Heart right ventricle (tissue), 16 donors: ENCODE measurements around the gene CACNA2D1. TPM values are rescaled to one million over a fixed set of nuclear protein-coding genes. Genes with fewer than 3 reads are reported as not detected.

Experiments
- ATAC-seq, 8 donors: fragments of 200-7000 bp; cut with Tn5 transposase; one replicate each; pipeline ENCODE4 v1.9.1; 2020; ENCODE audit warnings: mild to moderate bottlenecking in 8 of 8, moderate library complexity in 8 of 8, moderate number of reproducible peaks in 1 of 8
- DNase-seq, 2 donors: peaks; one replicate each; pipeline ENCODE4 v3.0.0-alpha.2; 2020
- H3K27ac ChIP-seq, 10 donors: fragments of 200-600 bp; sonication (generic) in 2 of 10; one replicate each; pipeline versions ENCODE4 v1.5.0 to v1.8.0; 2020 to 2022; ENCODE audit warnings: mild to moderate bottlenecking in 3 of 10
- H3K27me3 ChIP-seq, 7 donors: fragments of 200-600 bp; one replicate each; pipeline ENCODE4 v1.8.0; 2021 to 2022; ENCODE audit warnings: mild to moderate bottlenecking in 2 of 7
- H3K36me3 ChIP-seq, 9 donors: fragments of 200-600 bp; sonication (generic) in 1 of 9; one replicate each; pipeline versions ENCODE4 v1.5.0 to v1.8.0; 2020 to 2022; ENCODE audit warnings: mild to moderate bottlenecking in 2 of 9
- H3K4me1 ChIP-seq, 9 donors: fragments of 200-600 bp; sonication (generic) in 1 of 9; one replicate each; pipeline versions ENCODE4 v1.5.0 to v1.8.0; 2020 to 2022; ENCODE audit warnings: mild to moderate bottlenecking in 4 of 9
- H3K4me3 ChIP-seq, 10 donors: fragments of 200-600 bp; sonication (generic) in 2 of 10; one replicate each; pipeline versions ENCODE4 v1.5.0 to v1.8.0; 2020 to 2022; ENCODE audit warnings: mild to moderate bottlenecking in 7 of 10, moderate library complexity in 2 of 10
- H3K9me3 ChIP-seq, 11 donors: fragments of 200-600 bp in 10 of 11; sonication (generic) in 2 of 11; one replicate each; pipeline versions ENCODE4 v1.5.0 to v1.8.0; 2013 to 2022; ENCODE audit warnings: mild to moderate bottlenecking in 2 of 11, control low read depth in 1 of 11, moderate library complexity in 1 of 11
- CTCF ChIP-seq, 9 donors: fragments of 200-600 bp; sonication (generic) in 2 of 9; IDR thresholded peaks; one replicate each; pipeline versions ENCODE4 v1.5.0 to v1.8.0; 2021 to 2022; ENCODE audit warnings: antibody characterized with exemption in 9 of 9, mild to moderate bottlenecking in 5 of 9, moderate library complexity in 1 of 9
- WGBS, 2 donors: extraction: QIAGEN DNeasy Blood & Tissue Kit; methylation state at CpG; one replicate each; pipeline ENCODE4 v1.1.7; 2013; ENCODE audit warnings: inconsistent platforms in 1 of 2; 5-methylcytosine and 5-hydroxymethylcytosine counted together
- intact Hi-C, 10 donors: fragments of 100-400 bp; cut with DNase I; formaldehyde crosslinking; loops; one replicate each; pipeline versions ENCODE4 v1.11.1 to v1.14.2; 2022
- polyA plus RNA-seq, 2 donors: library from polyadenylated mRNA; stranded (reverse); fragments of 200-250 nt; gene quantifications; one replicate each; pipeline ENCODE4 v1.2.3, GENCODE V29; 2013
- total RNA-seq, 10 donors: library from RNA; stranded (reverse); fragmentation: NEBNext Ultra II Directional in 3 of 10; extraction: Animal tissue kit (Norgen Biotek cat#: 25700) in 3 of 10; gene quantifications; one replicate each; pipeline versions ENCODE4 v1.2.1 to v1.2.4, GENCODE V29; 2021 to 2023
- donor health status: Arrhythmogenic right ventricular cardiomyopathy.
- donor health status: ischemic (EF 13 %, LVEDD 7.1; RV severe dilation, severe dysfunction).
- donor health status: healthy with polysubstance abuse.
- donor health status: DM: no; HTN: yes; CAD: no.
- donor health status: DM: no; HTN: no; CAD: no.
- donor health status: ischemic (EF 25% LVEDD 6.9; RV normal size, moderate dysfunction).
- donor health status: ischemic (EF 25% LVEDD 5.7; RV mildly dilated, moderate dysfunction).
- donor health status: healthy.
- donor health status: DM: yes; HTN: yes; CAD: no.
- donor health status: Ischemic cardiomyopathy.
- donor health status: ischemic (EF 35%, LVEDD 5.7; RV mildly dilated, moderate dysfunction).
- donor health status: nonischemic (EF 11% LVEDD 7.7; RV severe dilation, severe dysfunction).
- donor health status: DM: yes; HTN: yes; CAD: no.
- donor health status: PGD.
- donor health status: ischemic (EF 29% LVEDD 5.4; RV normal size, mild dysfunction).
- donor health status: nonischemic (EF 23%, LVEDD 6.1; RV moderate dilation, normal function).

CACNA2D1 gene
- total and polyA plus RNA-seq, 12 donors, result 7.0 to 131 (median 69.3) TPM

- Histone ChIP-seq H3K9me3 (no peaks in the 10 kb centered on the region), H3K27me3 (no peaks in the 10 kb centered on the region), H3K27ac (no peak overlapping the region), H3K4me3 (no peak overlapping the region), H3K36me3 (no peaks in the 10 kb centered on the region), H3K4me1 (peaks cover 0 to 30% (median 3%) of the 10 kb centered on the region in 9 donors)
- TF ChIP-seq CTCF (IDR thresholded peaks at IDR 0.05), result no peak
- DNase-seq (no peak), ATAC-seq (peak in 1 of 8 donors; percentile 25)
- 71 to 83% methylated on average over 3 of the region's 3 CpGs for WGBS, 2 donors
- intact Hi-C loops, result loop anchor here in 7 of 10 donors (5.0 to 10.0 kb wide), 4 partner anchors 518 to 538 kb away; no protein-coding TSS in a partner anchor
Observed at GRCh38 chr7:82019551-82020475, 423.8 kb downstream of the CACNA2D1 start.

- Histone ChIP-seq H3K27ac (no peak overlapping the region), H3K27me3 (no peaks in the 10 kb centered on the region), H3K4me1 (peaks cover 0 to 30% (median 3%) of the 10 kb centered on the region in 9 donors), H3K9me3 (no peaks in the 10 kb centered on the region), H3K36me3 (peaks cover 0 to 7% (median 0%) of the 10 kb centered on the region in 9 donors), H3K4me3 (no peak overlapping the region)
- ATAC-seq (no peak), DNase-seq (no peak)
- TF ChIP-seq CTCF (IDR thresholded peaks at IDR 0.05), result no peak
- intact Hi-C loops, result loop anchor here in 6 of 10 donors (5.0 to 10.0 kb wide), 4 partner anchors 516 to 536 kb away; no protein-coding TSS in a partner anchor
Observed at GRCh38 chr7:82018226-82018625, 425.4 kb downstream of the CACNA2D1 start.

DNA sequence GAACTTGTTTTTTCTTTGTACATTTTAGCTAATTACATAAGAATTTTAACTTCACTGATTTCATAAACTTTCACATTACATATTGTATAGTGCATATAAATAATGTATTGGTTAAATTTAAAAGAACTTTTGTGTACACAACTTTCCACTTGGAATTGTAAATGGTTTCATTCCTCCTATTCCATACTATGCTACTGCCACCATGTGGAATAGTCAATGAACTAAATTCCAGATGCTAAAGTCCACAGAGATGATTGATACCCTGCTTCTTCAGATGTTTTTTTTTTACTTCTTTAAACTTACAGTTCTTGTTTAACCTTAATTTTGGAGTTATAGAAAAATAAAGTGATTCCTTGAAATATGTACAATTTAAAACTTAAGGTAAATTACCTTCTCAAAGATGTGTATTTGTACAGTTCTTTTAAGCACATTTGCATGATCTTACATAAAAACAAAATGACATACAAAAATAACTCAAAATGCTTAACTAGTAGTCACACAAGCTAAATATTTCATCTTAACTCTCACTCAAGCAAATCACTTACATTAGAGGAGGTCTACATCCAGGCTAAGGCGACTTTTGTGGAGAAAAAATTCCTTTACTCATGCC is 426.1 kb downstream of the CACNA2D1 start:
- no peaks in the 10 kb centered on the region for H3K9me3 ChIP-seq

More for the DNA sequence above, 426.1 kb downstream of the CACNA2D1 start:
- Histone ChIP-seq H3K4me1 (peaks cover 0 to 30% (median 3%) of the 10 kb centered on the region in 9 donors), H3K27ac (no peak overlapping the region), H3K27me3 (no peaks in the 10 kb centered on the region), H3K36me3 (peaks cover 0 to 7% (median 0%) of the 10 kb centered on the region in 9 donors), H3K4me3 (no peak overlapping the region)
- DNase-seq, result no peak
- WGBS, 2 donors, result 83 to 94% methylated on average over 1 of the region's 1 CpG
- peak in 7 of 9 donors; percentile 34 to 62 (median 53) for TF ChIP-seq CTCF (IDR thresholded peaks at IDR 0.05)
- intact Hi-C loops, result loop anchor here in 6 of 10 donors (5.0 to 10.0 kb wide), 4 partner anchors 515 to 535 kb away; no protein-coding TSS in a partner anchor
- ATAC-seq, result peak in 2 of 8 donors; percentile 7 to 50
